Mucosa of gallbladder (tissue), 1 donor: ENCODE measurements around the gene CEBPE. TPM values are rescaled to one million over a fixed set of nuclear protein-coding genes. Genes with fewer than 3 reads are reported as not detected.

ENCODE experiments used
- DNase-seq: peaks from one replicate; pipeline ENCODE4 v3.0.0-alpha.2; 2020; ENCODE audit warnings: low spot score
- total RNA-seq: library from RNA; stranded (reverse); gene quantifications from one replicate; pipeline ENCODE4 v1.2.1, GENCODE V29; 2021
- donor health status: DM: no; HTN: no; CAD: no.

Gene CEBPE
- total RNA-seq, 1 donor from 2014 or later = 0.20 TPM

- no peak for DNase-seq
Measured at GRCh38 chr14:23143911-23144310, 24.9 kb upstream of the CEBPE start.

DNA sequence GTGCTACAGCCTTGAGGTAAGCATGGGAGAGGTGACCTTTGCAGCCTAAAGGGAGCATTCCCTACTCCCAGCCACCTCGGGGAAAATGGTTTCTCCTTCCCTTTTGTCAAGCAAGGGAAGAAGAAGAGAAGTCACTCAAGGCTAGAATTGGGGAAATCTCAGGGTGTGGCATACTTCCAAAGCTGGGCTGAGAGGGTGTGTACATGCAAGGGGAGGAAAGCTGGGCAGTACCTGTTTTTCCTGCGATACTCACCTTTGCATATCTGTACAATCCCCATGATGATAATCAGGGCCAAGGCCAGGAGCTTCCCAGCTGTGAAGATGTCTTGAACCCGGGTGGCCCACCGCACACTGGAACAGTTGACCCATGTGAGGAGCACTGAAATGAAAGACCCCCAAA lies 23.8 kb upstream of the CEBPE start:
- DNase-seq = no peak

- DNase-seq = peak; percentile 50
Measured at GRCh38 chr14:23141706-23142444, 22.8 kb upstream of the CEBPE start.

- DNase-seq = no peak
Measured at GRCh38 chr14:23140371-23140770, 21.3 kb upstream of the CEBPE start.

DNA sequence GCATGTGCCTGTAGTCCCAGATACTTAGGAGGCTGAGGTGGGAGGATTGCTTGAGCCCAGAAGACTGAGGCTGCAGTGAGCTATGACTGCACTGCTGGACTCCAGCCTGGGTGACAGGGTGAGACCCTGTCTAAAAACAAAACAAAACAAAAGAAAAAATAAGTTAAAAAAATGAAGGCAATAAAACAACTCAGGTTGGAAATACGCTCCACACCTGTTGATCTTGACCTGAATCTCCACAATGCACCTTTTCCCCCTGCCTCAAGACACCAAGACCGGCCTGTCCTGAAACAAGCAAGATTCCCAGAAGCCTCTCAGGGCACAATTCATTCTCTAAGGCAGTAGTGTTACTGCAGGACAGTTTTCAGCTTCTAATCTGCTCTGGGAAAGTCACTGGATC lies 20.8 kb upstream of the CEBPE start:
- DNase-seq = no peak

DNA sequence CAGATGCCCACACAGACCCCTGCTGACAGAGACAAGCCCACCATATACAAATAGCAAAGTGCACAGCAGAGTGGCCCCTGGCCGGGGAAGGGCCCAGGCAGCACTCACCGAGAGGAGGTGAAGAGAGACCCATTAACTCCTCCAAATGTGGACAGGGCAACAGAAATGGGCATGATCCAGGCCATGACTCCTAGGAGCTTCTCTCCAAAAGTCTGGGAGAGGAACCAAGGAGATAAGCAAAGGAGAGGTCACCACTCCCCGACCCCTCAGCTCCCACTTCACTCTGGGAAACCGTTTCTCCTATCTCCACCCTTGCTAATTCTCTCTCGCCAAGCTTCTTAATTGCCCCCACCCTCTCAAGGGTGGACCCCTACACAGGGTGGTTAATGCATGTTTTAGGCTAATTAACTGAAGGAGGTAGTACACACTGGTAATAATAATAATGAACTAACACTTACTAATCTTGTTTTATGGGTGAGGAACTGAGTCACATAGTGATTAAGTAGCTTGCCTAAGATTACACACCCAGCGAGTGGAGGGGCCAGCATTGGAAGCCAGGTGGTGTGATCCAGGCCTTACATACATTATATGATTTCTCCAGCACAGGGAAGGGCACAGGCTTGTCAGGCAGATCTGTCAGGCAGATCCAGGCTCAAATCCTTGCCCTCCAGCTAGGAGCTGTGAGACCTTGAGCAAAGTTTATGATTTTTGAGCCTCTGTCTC lies 18.9 kb upstream of the CEBPE start:
- no peak for DNase-seq

DNA sequence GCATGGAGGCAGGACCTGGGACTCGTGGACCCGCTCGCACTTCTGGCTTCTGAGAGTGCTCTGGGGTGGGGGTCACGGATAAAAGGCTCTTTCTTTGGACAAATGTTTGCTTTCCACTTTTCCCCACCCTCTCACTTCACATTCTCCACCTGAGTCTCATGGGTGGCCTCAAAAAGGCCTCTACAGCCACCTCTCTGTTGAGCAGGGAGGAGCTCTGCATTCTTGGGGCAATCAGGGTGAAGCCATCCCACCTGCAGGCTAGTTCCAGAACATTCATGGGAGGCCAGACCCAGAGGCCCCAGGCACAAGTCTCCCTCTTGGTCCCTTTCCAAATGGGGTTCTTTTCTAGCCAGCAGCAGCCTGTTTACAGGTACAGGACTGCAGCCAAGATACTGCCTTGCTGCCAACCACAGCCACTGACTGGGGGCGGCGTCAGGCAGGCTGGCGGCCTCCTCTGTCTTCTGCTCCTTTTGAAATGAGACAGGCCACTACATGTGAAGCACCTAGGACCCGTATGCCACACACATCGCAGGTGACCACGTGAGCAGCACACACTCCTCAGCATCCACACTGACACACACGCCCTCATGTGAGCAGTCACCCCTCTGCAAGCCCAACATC lies 18.2 kb upstream of the CEBPE start:
- no peak for DNase-seq

GRCh38 chr14:23136566-23137133 lies 17.6 kb upstream of the CEBPE start:
- DNase-seq = no peak

GRCh38 chr14:23132970-23133369 lies 13.9 kb upstream of the CEBPE start:
- DNase-seq = no peak

GRCh38 chr14:23131482-23131881 lies 12.4 kb upstream of the CEBPE start:
- no peak for DNase-seq

GRCh38 chr14:23130871-23131270 lies 11.8 kb upstream of the CEBPE start:
- no peak for DNase-seq

DNA sequence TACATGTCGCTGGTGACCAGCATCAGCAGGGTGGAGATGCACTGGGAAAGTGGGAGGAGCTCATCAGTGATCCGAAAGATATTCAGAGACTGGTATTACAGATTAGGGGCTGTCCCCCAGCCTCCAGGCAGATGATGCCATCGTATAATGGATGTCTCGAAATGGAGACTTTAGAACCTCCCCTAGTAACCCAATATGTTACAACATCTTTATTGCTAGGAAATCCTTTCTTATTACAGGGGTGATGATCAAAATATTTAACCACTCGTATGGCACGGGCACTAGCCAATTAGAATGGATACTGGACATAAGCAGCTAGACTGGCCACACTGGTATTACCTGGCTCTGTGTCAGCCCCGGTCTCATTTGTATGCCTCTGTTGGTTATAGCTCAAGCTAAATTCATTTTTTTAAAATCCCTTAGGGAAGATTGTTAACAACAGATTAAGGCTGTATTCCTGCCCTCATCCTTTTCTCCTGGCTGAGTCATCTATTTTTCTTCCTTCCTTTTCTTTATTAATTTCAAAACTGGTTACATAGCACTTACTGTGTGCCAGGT lies 10.8 kb upstream of the CEBPE start:
- no peak for DNase-seq

- no peak for DNase-seq
Measured at GRCh38 chr14:23128969-23129758, 10.1 kb upstream of the CEBPE start.

GRCh38 chr14:23127861-23128260 lies 8.8 kb upstream of the CEBPE start:
- DNase-seq = no peak

DNA sequence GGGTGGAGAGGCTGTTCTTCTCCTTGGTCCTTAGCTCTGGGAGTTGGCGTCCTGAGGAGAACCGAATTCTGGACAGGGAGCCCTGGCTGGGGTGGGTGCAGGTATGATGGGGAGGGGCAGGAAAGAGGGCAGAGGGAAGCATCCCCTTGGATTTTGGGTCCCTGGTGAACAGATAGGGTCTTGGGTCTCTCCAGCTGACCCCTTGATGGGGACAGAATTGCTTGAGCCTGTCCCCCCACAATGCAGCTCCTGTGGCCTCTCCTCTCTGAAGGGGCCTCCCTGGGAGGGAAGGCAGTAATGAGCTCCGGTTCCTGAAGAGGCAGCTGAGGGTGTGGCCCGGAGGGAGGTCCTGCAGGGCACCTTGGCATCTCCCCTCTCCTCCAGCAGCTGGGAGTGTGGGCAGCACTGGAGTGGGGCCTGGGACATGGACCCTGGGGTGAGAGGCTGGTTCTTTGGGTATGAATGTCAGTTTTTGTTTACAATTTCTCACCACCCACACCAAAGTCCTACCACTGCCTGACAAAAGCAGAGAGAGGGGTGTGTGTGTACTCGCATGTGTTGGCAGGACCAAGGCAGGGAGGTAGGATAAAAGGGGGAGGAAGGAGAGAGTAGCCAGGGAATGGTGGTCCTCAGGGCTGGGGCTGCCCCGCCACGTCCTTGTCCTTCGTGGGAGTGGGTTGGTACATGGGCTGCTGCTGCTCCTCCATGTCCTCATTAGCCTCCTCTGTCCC lies 7.7 kb upstream of the CEBPE start:
- DNase-seq = no peak

- no peak for DNase-seq
Measured at GRCh38 chr14:23125933-23126524, 7.0 kb upstream of the CEBPE start.

DNA sequence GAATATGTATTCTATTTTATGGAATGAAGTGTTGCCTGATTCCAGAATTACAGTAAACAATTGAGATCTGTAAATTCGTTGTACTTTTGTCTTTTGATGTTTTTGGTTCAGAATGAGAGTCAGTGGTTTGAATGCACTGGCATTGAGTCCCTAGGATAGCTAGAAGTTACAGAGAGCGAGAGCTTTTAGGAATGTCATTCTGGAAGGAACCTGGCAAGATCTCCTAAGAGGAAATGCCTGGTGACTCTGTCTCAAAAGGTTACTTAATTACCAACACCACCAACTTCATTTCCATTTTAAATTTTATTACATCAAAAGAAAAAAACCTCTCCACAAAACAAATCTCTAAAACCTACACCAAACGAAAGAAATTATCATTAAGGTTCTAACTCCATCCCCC lies 6.0 kb upstream of the CEBPE start:
- DNase-seq = no peak

GRCh38 chr14:23124337-23124954 lies 5.4 kb upstream of the CEBPE start:
- DNase-seq = no peak

- peak; percentile 46 for DNase-seq
Measured at GRCh38 chr14:23123419-23123818, 4.4 kb upstream of the CEBPE start.

DNA sequence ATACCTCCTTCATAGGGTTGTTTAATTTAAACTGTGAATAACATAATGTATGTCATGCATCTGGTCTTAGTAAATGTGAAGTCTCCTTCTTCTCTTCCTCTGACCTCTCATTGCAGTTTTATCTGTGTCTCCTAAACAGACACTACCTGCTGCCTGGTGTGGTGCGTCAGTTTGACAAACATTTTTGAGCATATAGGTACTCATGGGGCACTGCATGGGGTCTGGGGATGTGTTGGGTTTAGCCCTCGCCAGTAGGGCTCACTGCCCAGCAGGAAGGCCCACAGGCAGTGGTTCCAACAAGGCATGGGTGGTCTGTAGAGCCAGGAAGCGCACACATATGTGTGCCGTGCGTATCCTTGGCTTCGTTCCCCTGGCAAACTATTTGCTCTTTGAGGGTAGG lies 3.0 kb upstream of the CEBPE start:
- no peak for DNase-seq
